Parathyroid adenoma (tissue), 2 donors: ENCODE results near the gene TMEM127.
A peak's percentile ranks its signal among the peaks of the same experiment; 100 is the strongest.
"Not testable (repeated sequence)": the region's sequence is repeated elsewhere in the genome, so short reads cannot be mapped to it uniquely, and the experiment has no call there.

ENCODE experiments used
- H2AFZ ChIP-seq: fragments of 300-600 bp; sonication (generic); one replicate; pipeline ENCODE4 v1.7.0; 2017; ENCODE audit warnings: antibody characterized with exemption, mild to moderate bottlenecking
- H3K27ac ChIP-seq: fragments of 300-600 bp; sonication (generic); one replicate; pipeline ENCODE4 v1.7.0; 2017
- H3K27me3 ChIP-seq: fragments of 300-600 bp; sonication (generic); one replicate; pipeline ENCODE4 v1.7.0; 2017; ENCODE audit warnings: low read length; ENCODE audit not compliant: control insufficient read depth, insufficient read depth
- H3K36me3 ChIP-seq: fragments of 300-600 bp; sonication (generic); one replicate; pipeline ENCODE4 v1.7.0; 2017; ENCODE audit warnings: low read length; ENCODE audit not compliant: control insufficient read depth, insufficient read depth
- H3K4me1 ChIP-seq: fragments of 300-600 bp; sonication (generic); one replicate; pipeline ENCODE4 v1.7.0; 2017; ENCODE audit warnings: control low read depth
- H3K4me2 ChIP-seq: fragments of 300-600 bp; sonication (generic); one replicate; pipeline ENCODE4 v1.7.0; 2017; ENCODE audit warnings: low read length
- H3K4me3 ChIP-seq: fragments of 300-600 bp; sonication (generic); one replicate; pipeline ENCODE4 v1.7.0; 2017; ENCODE audit warnings: low read depth, low read length
- H3K79me2 ChIP-seq: fragments of 300-600 bp; sonication (generic); one replicate; pipeline ENCODE4 v1.7.0; 2017; ENCODE audit warnings: control low read depth
- H3K9ac ChIP-seq: fragments of 300-600 bp; sonication (generic); one replicate; pipeline ENCODE4 v1.7.0; 2017; ENCODE audit warnings: mild to moderate bottlenecking
- H3K9me3 ChIP-seq: fragments of 300-600 bp; sonication (generic); one replicate; pipeline ENCODE4 v1.7.0; 2017; ENCODE audit warnings: low read length; ENCODE audit not compliant: control insufficient read depth
- TF ChIP-seq, protein P1 (sequence below): fragments of 300-600 bp; sonication (generic); IDR thresholded peaks from one replicate; pipeline ENCODE4 v1.7.0; 2017; ENCODE audit warnings: antibody characterized with exemption, mild to moderate bottlenecking
- donor health status: primary hyperparathyroidism.

Gene TMEM127

DNA sequence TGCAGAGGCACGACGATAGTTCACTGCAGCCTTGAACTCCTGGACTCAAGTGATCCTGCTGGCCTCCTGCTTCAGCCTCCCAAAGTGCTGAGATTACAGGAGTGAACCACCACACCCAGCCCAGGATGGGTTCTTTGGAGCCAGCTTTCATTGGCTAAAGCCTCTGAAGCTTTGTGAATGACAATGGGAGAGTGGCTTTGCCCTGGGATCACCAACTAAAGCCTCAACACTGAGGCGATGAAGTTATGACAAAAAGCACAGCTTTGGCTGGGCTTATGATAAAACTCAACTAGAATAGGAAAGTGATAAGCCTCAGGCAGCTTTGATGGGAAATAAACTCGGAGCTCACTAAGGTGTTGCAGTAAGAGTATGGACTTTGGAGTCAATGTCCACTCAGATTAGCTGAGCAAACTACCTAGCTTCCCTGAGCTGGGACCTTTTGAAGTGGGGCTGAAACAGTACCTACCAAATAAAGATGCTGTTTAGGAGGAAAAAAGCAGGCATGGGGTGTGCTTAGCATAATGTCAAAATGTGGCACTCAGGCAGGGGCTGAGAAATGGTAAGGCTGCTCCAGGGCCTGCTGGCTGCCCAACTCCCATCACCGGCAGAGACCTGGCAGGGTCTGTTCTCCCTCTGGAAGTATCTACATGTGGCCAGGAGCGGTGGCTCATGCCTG is 4.3 kb downstream of the TMEM127 start:
- H2AFZ ChIP-seq = no peak overlapping the region
- TF ChIP-seq, protein P1, sequence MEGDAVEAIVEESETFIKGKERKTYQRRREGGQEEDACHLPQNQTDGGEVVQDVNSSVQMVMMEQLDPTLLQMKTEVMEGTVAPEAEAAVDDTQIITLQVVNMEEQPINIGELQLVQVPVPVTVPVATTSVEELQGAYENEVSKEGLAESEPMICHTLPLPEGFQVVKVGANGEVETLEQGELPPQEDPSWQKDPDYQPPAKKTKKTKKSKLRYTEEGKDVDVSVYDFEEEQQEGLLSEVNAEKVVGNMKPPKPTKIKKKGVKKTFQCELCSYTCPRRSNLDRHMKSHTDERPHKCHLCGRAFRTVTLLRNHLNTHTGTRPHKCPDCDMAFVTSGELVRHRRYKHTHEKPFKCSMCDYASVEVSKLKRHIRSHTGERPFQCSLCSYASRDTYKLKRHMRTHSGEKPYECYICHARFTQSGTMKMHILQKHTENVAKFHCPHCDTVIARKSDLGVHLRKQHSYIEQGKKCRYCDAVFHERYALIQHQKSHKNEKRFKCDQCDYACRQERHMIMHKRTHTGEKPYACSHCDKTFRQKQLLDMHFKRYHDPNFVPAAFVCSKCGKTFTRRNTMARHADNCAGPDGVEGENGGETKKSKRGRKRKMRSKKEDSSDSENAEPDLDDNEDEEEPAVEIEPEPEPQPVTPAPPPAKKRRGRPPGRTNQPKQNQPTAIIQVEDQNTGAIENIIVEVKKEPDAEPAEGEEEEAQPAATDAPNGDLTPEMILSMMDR = no peak
- H3K27me3 ChIP-seq = no peaks in the 10 kb centered on the region
- H3K9ac ChIP-seq = no peak overlapping the region
- H3K4me3 ChIP-seq = peak overlapping the region; percentile 24
- H3K9me3 ChIP-seq = no peaks in the 10 kb centered on the region
- H3K36me3 ChIP-seq = no peaks in the 10 kb centered on the region
- H3K79me2 ChIP-seq = peaks cover 57% of the 10 kb centered on the region
- H3K27ac ChIP-seq = peak overlapping the region; percentile 92
- peaks cover 49% of the 10 kb centered on the region for H3K4me1 ChIP-seq
- peak overlapping the region; percentile 33 for H3K4me2 ChIP-seq

DNA sequence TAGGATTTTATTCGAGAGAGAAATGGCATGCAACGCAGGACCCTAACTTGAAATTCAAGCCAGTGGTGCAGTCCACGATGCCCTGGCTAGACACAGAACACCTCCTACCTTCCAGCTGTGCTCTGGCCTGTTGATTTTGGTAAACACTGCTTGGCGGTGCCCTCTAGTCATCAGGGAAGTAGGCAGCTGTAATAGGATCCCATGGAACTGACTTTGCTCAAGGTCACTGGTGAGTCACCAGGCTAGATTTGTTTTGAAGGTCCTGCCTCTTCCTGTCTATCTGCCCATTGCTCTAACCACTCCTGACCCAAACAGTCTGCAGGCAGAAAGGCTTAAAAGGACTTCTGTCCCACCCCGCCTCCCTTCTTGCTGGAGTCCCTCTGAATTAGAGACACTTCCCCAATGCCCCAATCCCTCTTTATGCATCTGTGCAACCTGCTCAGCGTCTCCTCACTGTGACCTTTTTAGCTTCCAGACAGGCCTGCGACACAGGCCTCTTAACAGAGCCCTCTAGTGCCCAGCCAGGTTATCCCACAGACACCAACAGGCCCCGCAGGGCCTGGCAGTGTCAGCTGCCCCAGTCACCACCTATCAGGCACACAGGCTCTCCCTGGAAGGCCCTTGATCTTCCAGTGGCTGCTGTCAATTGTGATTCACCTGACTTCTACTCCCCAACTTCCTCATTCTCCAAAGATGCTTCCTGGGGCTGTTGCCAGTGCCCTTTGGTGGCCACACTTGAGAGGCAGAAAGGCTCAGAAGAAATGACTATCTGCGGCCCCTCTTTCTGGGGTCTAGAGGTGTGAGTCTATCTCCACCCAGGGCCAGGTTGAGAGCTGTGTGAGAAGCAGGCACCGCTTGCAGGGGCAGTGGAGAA is 5.2 kb downstream of the TMEM127 start:
- TF ChIP-seq, protein P1 = peak; percentile 60
- H2AFZ ChIP-seq = peak overlapping the region; percentile 40
- H3K4me2 ChIP-seq = peak overlapping the region; percentile 33
- peak overlapping the region; percentile 92 for H3K27ac ChIP-seq
- H3K79me2 ChIP-seq = peaks cover 62% of the 10 kb centered on the region
- H3K4me3 ChIP-seq = peak overlapping the region; percentile 24
- no peaks in the 10 kb centered on the region for H3K9me3 ChIP-seq
- H3K4me1 ChIP-seq = peaks cover 49% of the 10 kb centered on the region
- no peaks in the 10 kb centered on the region for H3K36me3 ChIP-seq
- H3K9ac ChIP-seq = no peak overlapping the region
- no peaks in the 10 kb centered on the region for H3K27me3 ChIP-seq

DNA sequence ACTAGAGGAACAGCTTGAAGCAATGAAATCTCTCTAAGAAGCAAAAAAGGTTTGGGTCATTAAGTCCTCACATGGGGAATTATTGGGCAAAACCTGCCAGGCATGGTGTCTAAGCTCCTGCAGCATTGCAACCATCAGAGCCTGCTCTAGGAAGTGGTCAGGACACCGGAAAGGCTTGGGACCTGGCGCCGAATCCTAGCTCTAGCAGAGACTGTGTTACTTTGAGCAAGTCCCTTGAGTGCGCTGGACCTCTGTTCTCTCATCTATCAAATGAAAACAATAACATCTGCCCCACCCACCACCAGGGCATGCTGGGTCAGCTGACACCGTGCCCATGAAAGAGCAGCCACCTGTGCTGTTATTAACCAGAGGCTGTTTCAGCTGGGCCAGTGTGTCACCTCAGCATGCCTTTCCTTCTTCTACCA is 6.3 kb downstream of the TMEM127 start:
- H3K4me1 ChIP-seq = peaks cover 46% of the 10 kb centered on the region
- TF ChIP-seq, protein P1 = no peak
- peak overlapping the region; percentile 33 for H3K4me2 ChIP-seq
- H3K9me3 ChIP-seq = no peaks in the 10 kb centered on the region
- no peak overlapping the region for H2AFZ ChIP-seq
- H3K36me3 ChIP-seq = no peaks in the 10 kb centered on the region
- H3K4me3 ChIP-seq = peak overlapping the region; percentile 7
- no peaks in the 10 kb centered on the region for H3K27me3 ChIP-seq
- peak overlapping the region; percentile 92 for H3K27ac ChIP-seq
- no peak overlapping the region for H3K9ac ChIP-seq
- peaks cover 66% of the 10 kb centered on the region for H3K79me2 ChIP-seq

DNA sequence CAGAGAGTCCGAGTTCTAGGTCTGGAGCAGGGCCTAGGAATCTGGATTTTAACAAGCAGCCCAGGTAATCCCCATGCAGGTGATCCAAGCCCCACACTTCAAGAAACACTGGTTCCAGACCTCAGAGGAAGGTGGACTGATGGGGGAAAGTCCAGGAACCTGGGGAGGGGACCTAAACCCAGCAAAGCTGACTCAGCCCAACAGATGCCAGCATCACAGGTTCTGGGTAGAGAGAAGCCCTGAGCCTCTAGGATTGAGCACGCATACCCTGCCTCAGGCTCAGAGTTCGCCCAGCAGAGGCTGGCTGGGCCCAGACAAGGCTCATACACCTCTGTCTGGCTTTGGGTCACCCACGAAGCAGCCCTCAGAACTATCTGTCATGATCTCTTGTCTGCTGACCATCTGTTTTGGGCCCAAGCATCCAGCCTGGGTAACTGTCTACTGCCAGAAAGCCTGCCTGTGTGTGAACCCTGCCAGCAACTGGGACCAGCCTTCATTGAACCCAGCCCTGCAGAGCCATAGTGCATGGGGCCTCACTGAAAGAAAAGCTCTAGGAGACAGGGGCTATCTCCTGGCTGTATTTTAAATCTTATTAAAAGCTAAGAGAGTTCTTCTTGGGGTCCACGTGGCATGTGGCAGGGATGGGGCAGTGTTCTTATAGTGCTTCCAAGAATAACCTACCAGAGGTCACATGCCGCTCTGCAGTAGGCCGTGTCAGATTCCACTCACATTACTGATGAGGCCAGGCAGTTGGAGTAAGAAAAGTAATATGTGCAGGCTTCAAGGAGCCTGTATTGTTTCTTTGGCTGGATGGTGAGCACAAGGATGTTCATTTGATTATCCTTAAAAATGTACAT is 7.4 kb downstream of the TMEM127 start:
- Histone ChIP-seq H3K36me3 (no peaks in the 10 kb centered on the region), H3K9me3 (no peaks in the 10 kb centered on the region), H3K27ac (peak overlapping the region; percentile 92), H3K27me3 (no peaks in the 10 kb centered on the region), H3K79me2 (peaks cover 65% of the 10 kb centered on the region), H3K4me2 (peak overlapping the region; percentile 33), H3K4me1 (peaks cover 37% of the 10 kb centered on the region), H3K9ac (no peak overlapping the region), H2AFZ (no peak overlapping the region), H3K4me3 (no peak overlapping the region)
- TF ChIP-seq, protein P1 = no peak

DNA sequence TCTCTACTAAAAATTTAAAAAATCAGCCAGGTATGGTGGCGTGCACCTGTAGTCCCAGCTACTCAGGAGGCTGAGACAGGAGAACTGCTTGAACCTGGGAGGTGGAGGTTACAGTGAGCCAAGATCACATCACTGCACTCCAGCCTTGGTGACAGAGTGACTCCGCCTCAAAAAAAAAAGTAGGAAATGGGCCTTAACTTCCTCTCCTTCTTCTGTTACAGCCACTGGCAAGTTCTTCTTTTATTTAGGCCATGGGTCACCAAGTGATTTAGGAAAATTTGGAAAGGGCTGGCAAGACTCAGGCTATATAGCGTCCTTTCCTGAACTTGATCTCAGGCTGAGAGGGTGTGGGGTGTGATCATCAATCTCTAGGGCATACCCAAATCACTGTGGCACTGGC is 8.1 kb downstream of the TMEM127 start:
- H3K9ac ChIP-seq, H2AFZ ChIP-seq, H3K27me3 ChIP-seq, H3K9me3 ChIP-seq, H3K36me3 ChIP-seq, H3K4me3 ChIP-seq: not testable (repeated sequence)
- Histone ChIP-seq H3K27ac (peak overlapping the region; percentile 92), H3K79me2 (peaks cover 66% of the 10 kb centered on the region), H3K4me2 (peak overlapping the region; percentile 33), H3K4me1 (peaks cover 37% of the 10 kb centered on the region)
